Hematopoietic multipotent progenitor cell (in vitro differentiated cells): Measurements from ENCODE around the gene HARBI1. TPM values are rescaled to one million over a fixed set of nuclear protein-coding genes. Genes with fewer than 3 reads are reported as not detected.

Experiments used
- DNase-seq, 3 donors: peaks; one replicate each; pipeline ENCODE4 v3.0.0-alpha.2; 2011 to 2015; ENCODE audit warnings: low read depth in 2 of 3, low spot score in 2 of 3
- total RNA-seq: library from RNA; depleted of rRNA; stranded (reverse); fragments of >200 nt; gene quantifications from one replicate; pipeline ENCODE4 v1.2.3, GENCODE V29; 2012

Gene HARBI1, protein sequence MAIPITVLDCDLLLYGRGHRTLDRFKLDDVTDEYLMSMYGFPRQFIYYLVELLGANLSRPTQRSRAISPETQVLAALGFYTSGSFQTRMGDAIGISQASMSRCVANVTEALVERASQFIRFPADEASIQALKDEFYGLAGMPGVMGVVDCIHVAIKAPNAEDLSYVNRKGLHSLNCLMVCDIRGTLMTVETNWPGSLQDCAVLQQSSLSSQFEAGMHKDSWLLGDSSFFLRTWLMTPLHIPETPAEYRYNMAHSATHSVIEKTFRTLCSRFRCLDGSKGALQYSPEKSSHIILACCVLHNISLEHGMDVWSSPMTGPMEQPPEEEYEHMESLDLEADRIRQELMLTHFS
- total RNA-seq, result 7.5 TPM

DNA sequence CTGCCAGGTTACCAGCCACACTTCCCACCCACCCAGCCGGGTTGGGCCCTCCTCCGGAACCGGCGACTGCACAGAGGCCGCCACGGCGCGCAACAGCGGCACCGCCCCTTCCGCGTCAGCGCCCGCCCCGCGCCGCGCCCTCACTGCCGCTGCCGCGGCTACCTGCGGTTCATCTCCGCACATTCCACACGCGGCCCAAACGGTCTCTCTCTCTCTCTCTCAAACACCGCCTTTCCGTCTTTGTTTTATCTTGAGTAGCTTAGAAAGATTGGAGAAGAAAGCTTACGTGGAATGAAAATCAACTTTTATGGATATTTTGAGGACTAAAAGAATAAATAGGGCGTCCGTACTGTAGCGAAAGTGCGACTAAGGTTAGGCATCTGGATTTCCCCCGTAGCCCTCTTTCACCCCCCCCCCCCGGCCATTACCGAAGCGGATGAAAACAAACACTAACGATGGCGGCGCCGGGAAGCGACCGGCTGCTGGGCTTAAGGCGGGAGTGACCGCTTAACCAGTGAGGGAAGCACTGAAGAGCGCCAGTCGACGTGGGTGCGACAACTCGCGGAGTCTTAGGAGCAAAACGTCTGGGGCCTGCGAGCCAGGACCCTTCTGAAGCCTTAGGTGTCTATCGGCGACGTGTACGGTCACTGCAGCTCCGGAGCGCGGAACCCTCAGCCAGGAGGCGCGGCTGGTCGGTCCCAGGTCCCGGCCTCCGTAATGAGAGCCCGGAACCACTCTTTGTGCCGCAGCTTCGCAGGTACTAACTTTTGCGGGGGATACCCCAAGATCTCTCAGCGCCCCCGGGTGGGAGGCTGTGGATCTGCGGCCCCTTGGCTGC, at the start of gene HARBI1, which contains the start of gene ATG13:
Gene HARBI1, minus strand, starts transcription at position 94 of the 838 bp plus-strand sequence. CDS start 990 bp downstream, outside the sequence.
Gene ATG13, plus strand, starts transcription at position 420 of the 838 bp plus-strand sequence. CDS start 26,739 bp downstream, outside the sequence.
- peak; percentile 81 to 94 (median 93) for DNase-seq

DNA sequence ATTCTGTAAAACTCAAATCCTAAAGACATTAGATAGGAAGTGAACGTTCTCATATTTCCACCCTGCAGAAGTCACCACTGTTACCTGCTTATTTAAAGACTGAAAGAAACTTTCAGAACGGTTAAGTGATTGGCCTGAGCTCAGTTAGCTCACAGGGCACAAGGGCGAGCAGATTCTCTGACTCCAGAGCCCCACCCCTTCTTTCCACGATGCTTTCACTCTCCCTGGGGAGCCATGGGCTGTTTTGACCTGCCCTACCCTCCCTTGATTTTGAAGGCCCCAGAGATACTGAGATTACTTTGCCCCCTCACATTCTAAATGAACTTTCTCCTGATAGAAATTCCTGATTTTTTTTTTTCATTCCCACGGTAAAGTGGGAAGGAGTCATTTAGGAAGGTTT, 49.5 kb upstream of the HARBI1 start:
- no peak for DNase-seq

DNA sequence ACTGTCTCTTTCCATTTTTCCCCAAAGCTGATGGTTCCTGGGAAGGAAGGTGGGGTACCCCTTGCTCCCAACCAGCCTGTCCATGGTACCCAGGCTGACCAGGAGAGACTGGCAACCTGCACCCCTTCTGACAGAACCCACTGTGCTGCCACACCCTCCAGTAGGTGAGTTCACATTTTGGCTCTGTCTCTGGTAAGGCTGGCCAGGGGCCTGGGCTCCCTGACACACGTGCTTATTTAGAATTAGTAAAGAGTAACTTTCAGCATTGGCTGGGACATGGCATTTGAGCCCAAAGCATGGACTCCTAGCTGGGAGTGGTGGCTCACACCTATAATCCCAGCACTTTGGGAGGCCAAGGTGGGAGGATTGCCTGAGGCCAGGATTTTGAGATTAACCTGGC, 48.3 kb upstream of the HARBI1 start:
- DNase-seq, result no peak

DNA sequence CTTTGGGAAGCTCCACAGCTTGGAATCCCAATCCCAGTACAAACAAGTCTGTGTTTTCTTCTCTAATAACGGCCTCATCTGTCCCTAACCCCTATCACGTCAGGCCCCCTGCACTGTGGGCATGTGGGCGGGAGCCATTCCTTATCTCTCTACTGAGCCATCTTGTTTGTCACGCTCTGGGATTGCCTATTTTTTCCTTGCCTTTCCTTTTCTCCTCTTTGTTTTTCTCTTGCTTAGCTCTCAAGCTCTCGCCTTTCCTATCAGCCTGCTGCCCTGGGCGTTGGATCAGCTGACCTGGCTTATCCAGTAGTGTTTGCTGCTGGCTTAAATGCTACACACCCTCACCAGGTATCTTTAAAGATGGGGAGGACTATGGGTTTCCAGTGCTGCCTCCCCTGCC, 47.6 kb upstream of the HARBI1 start:
- no peak for DNase-seq

DNA sequence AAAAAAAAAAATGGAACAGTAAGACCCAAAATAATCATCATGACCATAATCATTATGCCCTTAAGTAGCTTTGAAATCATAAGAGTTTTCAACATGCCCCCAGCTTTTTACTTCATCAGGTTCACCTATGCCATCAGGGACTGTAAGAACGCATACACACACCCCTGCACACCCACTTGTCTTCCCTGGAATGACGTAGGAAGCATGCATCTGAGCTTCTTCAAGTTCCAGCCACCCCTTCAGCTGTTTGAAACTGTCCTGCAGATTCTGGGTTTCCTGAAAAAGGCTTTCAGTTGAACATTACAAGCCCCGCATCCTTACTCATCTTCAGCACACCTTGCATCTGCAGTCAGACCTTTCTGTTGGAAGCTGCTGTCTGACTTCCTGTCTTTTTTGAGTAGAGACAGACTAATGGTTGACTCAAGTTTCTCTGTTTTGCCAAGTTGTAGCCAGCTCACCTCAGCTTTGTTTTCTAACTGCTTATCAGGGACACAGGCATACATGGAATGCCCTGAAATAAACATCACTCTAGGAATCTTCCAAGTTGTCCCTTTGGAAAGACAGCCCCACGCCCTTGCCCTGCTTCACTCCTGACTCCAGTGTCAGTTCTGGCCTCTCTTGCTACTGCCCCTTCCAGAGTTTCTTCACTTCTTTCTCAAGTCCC, 46.4 kb upstream of the HARBI1 start:
- no peak for DNase-seq

DNA sequence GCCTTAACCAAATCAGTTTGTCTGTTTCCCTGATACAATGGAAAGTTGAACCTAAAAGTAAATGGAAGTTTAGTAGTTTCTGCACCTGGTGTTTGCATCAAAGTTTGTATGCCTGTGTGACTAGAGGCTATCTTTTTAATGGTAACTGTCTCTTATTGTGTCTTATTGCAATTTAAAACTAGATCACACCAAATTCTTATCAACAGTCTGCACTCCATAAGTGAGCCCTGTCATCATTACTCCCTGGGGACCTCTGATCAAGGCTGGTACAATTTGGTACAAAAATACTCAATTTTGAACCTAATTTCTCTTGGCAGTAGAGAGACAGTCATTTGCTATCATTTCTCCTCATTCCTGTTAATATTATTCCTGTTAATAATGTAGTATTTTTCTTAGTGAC, 45.3 kb upstream of the HARBI1 start:
- DNase-seq, result no peak

DNA sequence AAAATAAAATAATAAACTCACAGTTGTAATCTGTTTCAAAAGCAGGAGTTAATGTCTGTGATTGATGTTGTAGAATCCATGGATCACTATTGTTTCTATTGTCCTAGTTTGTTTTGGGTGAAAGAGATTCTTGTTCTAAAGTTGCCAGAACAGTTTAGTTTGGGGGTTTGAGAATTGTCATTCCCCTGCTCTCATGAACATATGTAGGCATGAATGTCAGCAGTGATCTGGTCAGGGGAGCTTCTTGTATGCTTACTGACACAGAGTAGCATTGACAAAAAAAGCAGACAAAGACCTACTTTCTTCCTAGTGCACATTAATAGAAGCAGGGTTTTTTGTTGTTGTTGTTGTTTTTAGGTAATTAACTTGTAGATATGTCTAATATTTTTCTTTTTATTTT, 44.8 kb upstream of the HARBI1 start:
- no peak for DNase-seq

DNA sequence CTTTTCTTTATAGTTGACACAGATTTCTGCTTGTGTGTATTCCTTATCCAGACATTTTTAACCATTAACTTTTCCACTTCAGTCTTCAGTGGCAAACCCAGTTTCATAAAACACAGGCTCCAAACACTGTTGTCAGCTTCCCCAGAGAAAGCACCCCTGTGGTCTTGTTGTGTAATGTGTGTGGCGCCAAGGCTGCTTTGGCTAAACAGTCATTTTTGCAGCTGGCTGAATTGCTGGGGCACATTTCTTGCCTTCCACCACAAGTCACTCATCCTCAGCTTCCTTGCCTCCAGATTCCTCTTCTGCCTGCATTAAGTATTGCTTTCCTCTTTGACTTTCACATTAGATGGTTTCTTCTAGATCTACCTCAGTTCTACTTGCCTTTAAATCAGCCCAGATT, 42.9 kb upstream of the HARBI1 start:
- DNase-seq, result peak in 2 of 3 donors; percentile 28 to 62

DNA sequence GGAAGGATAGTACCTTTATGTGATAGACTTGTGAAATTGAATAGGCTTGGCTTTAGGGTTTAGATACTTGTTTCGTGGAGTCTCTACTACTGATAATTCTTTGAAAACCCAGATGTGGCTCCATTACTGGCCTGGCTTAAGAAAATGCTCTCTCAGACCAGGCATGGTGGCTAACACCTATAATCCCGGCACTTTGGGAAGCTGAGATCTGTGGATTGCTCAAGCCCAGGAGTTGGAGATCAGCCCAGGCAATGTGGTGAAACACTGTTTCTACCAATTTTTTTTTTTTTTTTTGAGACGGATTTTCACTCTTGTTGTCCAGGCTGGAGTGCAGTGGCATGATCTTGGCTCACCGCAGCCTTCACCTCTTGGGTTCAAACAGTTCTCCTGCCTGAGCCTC, 41.2 kb upstream of the HARBI1 start:
- DNase-seq, result no peak

DNA sequence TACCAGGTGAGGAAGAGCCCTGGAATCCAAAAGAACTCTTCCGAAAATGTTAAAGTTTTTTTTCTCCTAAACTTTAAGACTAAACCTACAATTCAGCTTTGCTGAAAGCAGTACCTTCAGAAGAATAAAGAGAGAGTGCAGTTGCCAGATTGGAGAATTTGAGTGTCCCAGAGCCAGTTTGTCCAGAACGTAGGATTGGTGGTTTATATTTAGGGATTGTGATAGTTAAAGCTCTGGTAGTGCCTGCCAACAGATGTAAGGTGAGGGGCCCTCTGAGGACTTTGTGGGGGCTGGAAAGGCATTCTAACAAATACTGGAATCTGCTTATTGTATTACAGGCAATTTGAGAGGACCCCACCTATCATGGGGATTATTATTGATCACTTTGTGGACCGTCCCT, 40.2 kb upstream of the HARBI1 start:
- no peak for DNase-seq

DNA sequence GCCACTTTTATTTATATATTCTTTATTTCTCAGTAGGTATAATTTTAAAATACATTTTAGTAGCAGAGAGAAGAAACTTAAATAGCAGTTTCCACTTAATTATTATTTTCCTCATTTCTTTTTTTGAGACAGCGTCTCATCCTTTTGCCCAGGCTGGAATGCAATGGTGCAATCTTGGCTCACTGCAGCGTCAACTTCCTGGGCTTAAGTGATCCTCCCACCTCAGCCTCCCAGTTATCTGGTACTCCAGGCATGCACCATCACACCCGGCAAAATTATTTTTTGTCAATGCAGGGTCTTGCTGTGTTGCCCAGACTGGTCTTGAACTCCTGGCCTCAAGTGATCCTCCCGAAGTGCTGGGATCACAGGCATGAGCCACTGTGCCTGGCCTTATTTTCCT, 38.6 kb upstream of the HARBI1 start:
- no peak for DNase-seq

DNA sequence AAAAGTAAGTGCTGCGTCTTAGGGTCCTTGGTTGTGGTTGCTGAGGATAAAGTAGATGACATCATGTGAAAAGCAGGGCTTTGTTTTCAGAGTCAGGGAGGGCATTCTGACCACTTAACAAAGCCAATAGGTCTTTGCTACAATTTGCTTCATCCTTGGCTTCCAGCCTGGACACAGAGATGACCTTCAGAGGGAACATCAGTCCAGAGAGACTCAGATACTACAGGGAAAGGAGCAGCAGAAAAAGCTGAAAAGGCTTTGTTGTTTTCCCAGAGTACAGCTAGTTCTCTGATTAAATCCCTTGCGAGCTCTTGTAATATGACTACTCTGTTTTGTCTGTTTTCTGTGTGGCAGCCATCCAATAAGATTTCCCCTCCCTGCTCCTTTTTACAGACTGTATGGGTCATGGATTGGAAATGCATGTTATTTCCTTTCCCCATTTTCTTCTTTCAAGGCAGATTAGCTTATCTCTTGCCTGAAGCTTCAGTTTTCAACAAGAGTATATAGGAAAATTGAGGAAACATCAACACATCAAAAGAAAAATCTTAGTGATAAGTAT, 32.2 kb upstream of the HARBI1 start:
- no peak for DNase-seq

DNA sequence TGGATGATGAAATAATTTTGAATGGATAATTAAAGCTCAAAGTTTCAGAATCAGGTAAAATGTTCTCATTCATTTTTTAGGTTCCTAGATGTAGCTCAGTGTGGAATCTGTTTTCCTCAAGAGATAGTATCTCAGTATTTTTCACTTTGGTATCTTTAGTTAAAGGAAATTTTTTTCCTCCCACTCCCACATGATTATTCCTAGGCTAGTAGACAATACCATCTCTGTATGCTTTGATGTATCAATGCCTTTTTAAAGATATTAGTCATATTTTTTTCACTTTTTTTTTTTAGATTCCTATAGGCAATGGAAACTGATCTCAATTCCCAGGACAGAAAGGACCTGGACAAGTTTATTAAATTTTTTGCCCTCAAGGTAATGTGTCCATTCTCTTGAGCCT, 27.0 kb upstream of the HARBI1 start:
- no peak for DNase-seq

DNA sequence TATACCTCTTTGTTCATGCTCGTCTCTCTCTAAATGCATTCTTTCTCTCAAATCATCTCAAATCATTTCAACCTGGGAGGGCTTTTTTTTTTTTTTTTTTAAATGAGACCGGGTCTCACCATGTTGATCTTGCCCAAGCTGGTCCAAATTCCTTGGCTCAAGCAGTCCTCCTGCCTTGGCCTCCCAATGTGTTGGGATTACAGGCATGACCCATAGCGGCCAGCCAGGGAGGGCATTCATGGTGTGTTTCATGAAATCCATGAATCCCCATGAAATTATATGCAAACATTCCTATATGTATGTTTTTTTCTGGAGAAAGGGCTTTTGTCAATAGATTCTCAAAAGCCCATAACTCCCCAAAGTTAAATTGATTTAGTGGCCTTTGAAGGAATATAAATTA, 26.5 kb upstream of the HARBI1 start:
- no peak for DNase-seq

DNA sequence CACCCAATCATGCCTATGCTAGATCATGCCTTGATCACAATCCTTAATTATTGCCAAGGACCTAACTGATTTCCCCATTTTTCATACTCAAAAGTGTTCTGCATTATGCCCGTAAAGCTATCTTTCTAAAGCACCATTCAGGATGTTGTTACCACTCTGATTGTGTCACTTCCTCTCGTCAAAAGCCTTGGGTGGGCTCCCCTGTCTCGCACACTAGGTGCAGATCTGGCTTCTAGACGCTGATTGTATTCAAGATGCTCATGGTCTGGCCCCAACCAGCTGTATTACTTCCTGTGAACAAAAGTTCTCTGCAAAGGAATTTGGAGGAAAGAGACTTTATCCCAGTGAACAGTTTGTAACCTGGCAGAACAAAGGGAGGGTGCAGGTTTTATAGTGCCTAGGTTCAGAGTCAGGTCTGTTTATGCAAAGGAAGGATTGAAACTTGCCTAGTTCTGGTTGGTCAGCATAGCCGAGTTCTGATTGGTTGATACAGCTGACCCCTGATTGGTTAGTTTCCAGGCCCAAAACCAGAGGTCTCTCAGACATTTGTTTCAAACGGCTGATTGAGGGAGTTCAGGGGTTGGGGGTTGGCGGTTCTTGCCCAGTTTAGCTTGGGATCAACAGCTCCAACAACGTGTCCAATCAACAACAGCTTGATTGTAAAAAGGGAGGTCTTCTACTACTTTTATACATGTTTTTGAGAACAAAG, 25.8 kb upstream of the HARBI1 start:
- DNase-seq, result no peak

DNA sequence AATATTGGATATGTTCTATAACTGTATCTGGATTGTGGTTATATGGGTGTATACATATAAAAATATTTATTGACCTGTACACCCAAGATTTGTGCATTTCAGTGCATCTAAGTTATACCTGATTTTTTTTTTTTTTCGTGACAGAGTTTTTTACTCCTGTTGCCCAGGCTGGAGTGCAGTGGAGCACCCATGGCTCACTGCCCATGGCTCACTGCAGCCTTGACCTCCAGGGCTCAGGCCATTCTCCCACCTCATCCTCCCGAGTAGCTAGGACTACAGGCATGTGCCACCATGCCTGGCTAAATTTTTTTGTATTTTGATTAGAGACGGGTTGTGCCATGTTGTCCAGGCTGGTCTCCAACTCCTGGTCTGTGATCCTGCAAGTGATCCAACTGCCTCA, 24.6 kb upstream of the HARBI1 start:
- no peak for DNase-seq

DNA sequence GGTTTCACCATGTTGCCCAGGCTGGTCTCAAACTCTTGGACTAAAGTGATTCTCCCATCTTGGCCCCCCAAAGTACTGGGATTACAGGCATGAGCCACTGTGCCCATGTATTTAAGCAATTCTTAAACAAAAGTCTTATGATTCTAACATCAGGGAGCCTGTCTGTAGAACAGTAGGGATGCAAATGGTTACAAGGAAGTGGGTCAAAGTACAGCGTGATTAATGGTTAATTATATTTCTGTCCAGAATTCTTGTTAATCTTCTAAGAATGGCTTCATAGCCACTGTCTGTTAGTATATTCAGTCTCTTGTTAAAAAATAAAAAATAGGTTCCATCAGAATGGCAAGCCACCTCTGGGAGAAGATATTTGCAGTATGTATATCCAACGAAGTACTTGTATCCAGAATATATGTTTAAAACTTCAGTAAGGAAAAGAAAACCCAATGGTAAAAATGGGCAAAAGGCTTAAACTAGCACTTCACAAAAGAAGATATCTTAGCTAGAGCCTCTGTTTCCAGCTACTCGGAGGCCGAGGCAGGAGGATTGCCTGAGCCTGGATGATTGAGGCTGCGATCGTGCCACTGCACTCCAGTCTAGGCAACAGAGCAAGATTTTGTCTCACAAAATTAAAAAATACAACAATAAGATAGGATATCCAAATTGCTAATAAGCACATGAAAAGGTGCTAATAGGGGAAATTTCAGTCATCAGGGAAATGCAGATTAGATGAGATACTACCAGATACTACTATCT, 23.2 kb upstream of the HARBI1 start:
- no peak for DNase-seq

DNA sequence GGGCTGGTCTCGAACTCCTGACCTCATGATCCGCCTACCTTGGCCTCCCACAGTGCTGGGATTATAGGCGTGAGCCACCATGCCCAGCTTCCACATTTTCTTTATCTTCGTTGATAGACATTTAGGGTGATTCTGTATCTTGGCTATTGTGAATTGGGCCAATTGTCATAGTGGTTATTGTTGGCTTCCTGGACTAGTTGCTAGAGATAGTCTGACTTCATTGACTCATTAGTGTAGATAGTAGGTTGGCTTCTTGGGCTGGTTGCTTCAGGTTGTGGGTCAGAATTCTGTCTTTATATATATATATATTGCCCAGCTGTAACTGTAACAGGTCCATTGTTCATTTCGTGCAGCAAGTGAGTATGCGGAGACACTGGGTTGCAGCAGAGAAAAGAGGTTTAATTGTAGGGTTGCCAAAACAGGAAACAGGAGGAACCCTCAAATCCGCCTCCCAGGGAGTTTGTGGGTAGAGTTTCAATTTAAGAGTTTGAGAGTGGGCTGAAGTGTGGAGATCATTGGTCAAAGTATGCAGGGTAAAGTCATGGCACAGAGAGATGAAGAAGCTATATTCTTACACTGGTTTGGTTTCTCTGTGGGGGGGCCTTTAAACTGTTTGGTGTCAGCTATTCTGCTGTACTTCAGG, 22.3 kb upstream of the HARBI1 start:
- no peak for DNase-seq

DNA sequence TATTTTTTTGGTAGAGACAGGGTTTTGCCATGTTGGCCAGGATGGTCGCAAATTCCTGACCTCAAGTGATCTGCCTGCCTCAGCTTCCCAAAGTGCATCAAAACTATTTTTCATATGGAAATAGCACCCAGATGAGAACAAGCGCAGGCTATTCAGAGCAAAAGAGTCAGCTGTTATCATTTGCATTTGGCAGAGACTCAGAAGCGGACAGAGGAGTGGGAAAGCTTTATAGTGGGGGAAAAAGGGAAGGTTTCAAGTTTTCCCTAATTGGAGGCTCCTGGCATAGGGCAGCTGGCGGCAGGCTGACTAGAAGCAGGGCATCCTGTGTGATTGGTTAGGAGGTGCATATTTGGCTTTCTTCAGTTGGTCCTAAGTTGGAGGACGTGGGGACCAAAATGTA, 20.5 kb upstream of the HARBI1 start:
- DNase-seq, result no peak
